Measurements from ENCODE around the gene LBHD1. TPM values are rescaled to one million over a fixed set of nuclear protein-coding genes. Genes with fewer than 3 reads are reported as not detected.

LBHD1 gene
- total and polyA plus RNA-seq, 2 donors (not counting 3 experiments of a cell fraction or from before 2014, with no cell fraction given): 3.8 to 7.5 TPM

GRCh38 chr11:62677714-62678113 lies 5.6 kb upstream of the LBHD1 start:
- H3K4me2 ChIP-seq (ENCODE audit: insufficient read depth, low read length): peak overlapping the region; percentile 71
- dilution Hi-C loops (cut with MboI; ENCODE audit: extremely low pct_ligation_motif_present, low sequenced_read_pairs) (no loop called here), intact Hi-C loops (cut with micrococcal nuclease) (loop anchor here (2.0 kb wide), 1 partner anchor 13 kb away; the partner anchor contains the start of genes C11orf98 and CSKMT)
- H3K36me3 ChIP-seq (ENCODE audit: control insufficient read depth in 2 of 2, extremely low read depth in 1 of 2, insufficient read depth in 2 of 2, low read length in 2 of 2): peaks cover 0 to 17% of the 10 kb centered on the region in 2 experiments
- no peaks in the 10 kb centered on the region for H3K27me3 ChIP-seq (ENCODE audit: control insufficient read depth in 2 of 2, insufficient read depth in 2 of 2, low read length in 2 of 2)
- peak overlapping the region in 1 of 3 experiments; percentile 76 for H3K4me3 ChIP-seq (replicated peaks in 1 of 3; ENCODE audit: insufficient read depth in 1 of 3, low read depth in 1 of 3, low read length in 3 of 3)
- H3K4me1 ChIP-seq (ENCODE audit: control insufficient read depth, extremely low read depth, insufficient read depth, low read length): peaks cover 11% of the 10 kb centered on the region
- no peak overlapping the region for H3K9ac ChIP-seq (replicated peaks; ENCODE audit: extremely low read depth, insufficient read depth, low read length)
- CTCF ChIA-PET: no interaction called here
- no peak overlapping the region for H2AFZ ChIP-seq (ENCODE audit: low read depth, low read length)
- no peaks in the 10 kb centered on the region for H3K9me3 ChIP-seq (replicated peaks; ENCODE audit: control insufficient read depth, insufficient read depth, low read length)
- peaks cover 23% of the 10 kb centered on the region for H3K79me2 ChIP-seq (ENCODE audit: control insufficient read depth, insufficient read depth, low read length)
- H3K27ac ChIP-seq (ENCODE audit: insufficient read depth, low read depth, low read length): no peak overlapping the region
- H4K20me1 ChIP-seq (replicated peaks; ENCODE audit: control insufficient read depth, extremely low read depth, insufficient read depth, low read length): no peaks in the 10 kb centered on the region
- H3K9me1 ChIP-seq (replicated peaks; ENCODE audit: control insufficient read depth, extremely low read depth, insufficient read depth, low read length): no peaks in the 10 kb centered on the region
- DNase-seq (ENCODE audit: low read depth, low spot score) (no peak), FAIRE-seq (no peak)
- no peak for TF ChIP-seq POLR2A (IDR thresholded peaks at IDR 0.05; ENCODE audit: low read depth, low read length)
- TF ChIP-seq MAX (IDR thresholded peaks at IDR 0.05; ENCODE audit: insufficient read depth, insufficient read length): no peak
- TF ChIP-seq JUN (IDR thresholded peaks at IDR 0.05; ENCODE audit: borderline replicate concordance, insufficient read depth, insufficient read length, low read depth): no peak
- TF ChIP-seq, protein P1, sequence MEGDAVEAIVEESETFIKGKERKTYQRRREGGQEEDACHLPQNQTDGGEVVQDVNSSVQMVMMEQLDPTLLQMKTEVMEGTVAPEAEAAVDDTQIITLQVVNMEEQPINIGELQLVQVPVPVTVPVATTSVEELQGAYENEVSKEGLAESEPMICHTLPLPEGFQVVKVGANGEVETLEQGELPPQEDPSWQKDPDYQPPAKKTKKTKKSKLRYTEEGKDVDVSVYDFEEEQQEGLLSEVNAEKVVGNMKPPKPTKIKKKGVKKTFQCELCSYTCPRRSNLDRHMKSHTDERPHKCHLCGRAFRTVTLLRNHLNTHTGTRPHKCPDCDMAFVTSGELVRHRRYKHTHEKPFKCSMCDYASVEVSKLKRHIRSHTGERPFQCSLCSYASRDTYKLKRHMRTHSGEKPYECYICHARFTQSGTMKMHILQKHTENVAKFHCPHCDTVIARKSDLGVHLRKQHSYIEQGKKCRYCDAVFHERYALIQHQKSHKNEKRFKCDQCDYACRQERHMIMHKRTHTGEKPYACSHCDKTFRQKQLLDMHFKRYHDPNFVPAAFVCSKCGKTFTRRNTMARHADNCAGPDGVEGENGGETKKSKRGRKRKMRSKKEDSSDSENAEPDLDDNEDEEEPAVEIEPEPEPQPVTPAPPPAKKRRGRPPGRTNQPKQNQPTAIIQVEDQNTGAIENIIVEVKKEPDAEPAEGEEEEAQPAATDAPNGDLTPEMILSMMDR (IDR thresholded peaks at IDR 0.05; ENCODE audit: extremely low read depth in 1 of 2, insufficient read depth in 1 of 2, low read depth in 1 of 2, low read length in 2 of 2): no peak
- TF ChIP-seq GATA2 (IDR thresholded peaks at IDR 0.05; ENCODE audit: insufficient read depth, insufficient read length, low read depth, low read length): no peak
- TF ChIP-seq MYC (IDR thresholded peaks at IDR 0.05; ENCODE audit: low read depth, low read length): no peak
- TF ChIP-seq EZH2 (IDR thresholded peaks at IDR 0.05; ENCODE audit: borderline replicate concordance, low read depth, low read length, severe bottlenecking): no peak
- no peak for TF ChIP-seq POLR2AphosphoS5 (IDR thresholded peaks at IDR 0.05; ENCODE audit: insufficient read depth, low read depth, low read length)
- no peak for TF ChIP-seq FOS (IDR thresholded peaks at IDR 0.05; ENCODE audit: borderline replicate concordance, insufficient read depth, low read length)
- POLR2A ChIA-PET: interaction anchor here (1.3 kb wide), 1 partner anchor 13 kb away, joined by 9 read pairs; the partner anchor contains the start of genes C11orf98 and CSKMT
- no TSS peak for BruUV-seq (replicated peaks)
